22Rv1 (cell line): Measurements from ENCODE around the gene ABCA1.

Experiments
- ZFX ChIP-seq: fragments of 450-650 bp; IDR thresholded peaks from 2 replicates; pipeline ENCODE4 v1.6.1; 2017; ENCODE audit warnings: antibody characterized with exemption, borderline replicate concordance
- TF ChIP-seq, protein P1 (sequence below): fragments of 450-650 bp; IDR thresholded peaks from 2 replicates; pipeline ENCODE4 v1.5.1; 2017; ENCODE audit warnings: mild to moderate bottlenecking

DNA sequence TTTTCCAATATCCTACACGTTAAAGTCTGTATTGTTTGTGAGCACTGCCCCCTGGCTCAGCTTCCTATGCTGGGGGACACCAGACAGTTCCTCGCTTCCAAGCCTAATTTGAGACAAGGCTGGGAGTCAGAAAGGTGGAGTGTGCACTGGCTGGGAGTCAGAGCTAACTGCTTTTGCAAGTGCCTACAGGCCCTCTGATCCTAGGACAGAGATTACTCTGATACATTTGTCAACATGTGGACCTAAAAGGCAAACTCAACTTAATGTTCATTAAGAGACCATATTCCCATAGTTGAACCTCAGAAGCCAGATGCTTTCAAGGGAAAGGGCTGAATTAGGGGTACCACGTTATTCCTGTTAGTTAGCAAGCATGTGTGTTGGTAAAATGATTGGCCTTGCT is 83.2 kb downstream of the ABCA1 start:
- TF ChIP-seq, protein P1, sequence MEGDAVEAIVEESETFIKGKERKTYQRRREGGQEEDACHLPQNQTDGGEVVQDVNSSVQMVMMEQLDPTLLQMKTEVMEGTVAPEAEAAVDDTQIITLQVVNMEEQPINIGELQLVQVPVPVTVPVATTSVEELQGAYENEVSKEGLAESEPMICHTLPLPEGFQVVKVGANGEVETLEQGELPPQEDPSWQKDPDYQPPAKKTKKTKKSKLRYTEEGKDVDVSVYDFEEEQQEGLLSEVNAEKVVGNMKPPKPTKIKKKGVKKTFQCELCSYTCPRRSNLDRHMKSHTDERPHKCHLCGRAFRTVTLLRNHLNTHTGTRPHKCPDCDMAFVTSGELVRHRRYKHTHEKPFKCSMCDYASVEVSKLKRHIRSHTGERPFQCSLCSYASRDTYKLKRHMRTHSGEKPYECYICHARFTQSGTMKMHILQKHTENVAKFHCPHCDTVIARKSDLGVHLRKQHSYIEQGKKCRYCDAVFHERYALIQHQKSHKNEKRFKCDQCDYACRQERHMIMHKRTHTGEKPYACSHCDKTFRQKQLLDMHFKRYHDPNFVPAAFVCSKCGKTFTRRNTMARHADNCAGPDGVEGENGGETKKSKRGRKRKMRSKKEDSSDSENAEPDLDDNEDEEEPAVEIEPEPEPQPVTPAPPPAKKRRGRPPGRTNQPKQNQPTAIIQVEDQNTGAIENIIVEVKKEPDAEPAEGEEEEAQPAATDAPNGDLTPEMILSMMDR, result no peak
- TF ChIP-seq ZFX, result no peak
